Testis (tissue), 2 donors: ENCODE results near the gene PPP2R2C.

Experiments used
- CTCF ChIP-seq, 3 experiments: fragments of 450-650 bp in 2 of 3; fragments of 200-600 bp in 1 of 3; sonication (generic) in 1 of 3; IDR thresholded peaks; one replicate each; pipeline ENCODE4 v1.5.1; 2016 to 2019; ENCODE audit warnings: antibody characterized with exemption in 3 of 3, mild to moderate bottlenecking in 2 of 3, moderate library complexity in 1 of 3
- POLR2A ChIP-seq: fragments of 450-650 bp; IDR thresholded peaks from one replicate; pipeline ENCODE4 v1.6.1; 2017; ENCODE audit warnings: antibody characterized with exemption, mild to moderate bottlenecking, moderate library complexity

GRCh38 chr4:6402566-6403399, 69.6 kb downstream of the PPP2R2C start:
- TF ChIP-seq CTCF (IDR thresholded peaks at IDR 0.05) (no peak), POLR2A (no peak)
